ENCODE measurements around the gene DOK5.

DOK5 gene

DNA sequence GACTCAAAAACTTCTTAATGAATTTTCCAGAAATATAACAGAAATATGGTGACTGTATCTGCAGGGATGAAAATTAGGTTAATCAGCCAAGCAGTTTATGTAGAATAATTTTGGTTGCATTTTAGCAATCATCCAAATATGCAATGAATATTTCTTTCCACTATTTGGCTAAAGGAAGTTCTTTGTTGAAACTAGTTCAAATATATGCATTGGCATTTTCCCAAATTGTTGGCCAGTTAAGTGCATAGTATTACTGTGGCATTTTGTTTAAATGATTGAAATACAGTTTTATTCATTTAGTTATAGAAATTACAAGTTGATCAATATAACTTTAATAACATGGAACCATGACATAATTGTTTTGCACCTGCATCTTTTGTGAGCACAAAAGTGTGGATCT lies 115.5 kb downstream of the DOK5 start:
- Histone ChIP-seq H3K27me3 (replicated peaks; ENCODE audit: control insufficient read depth, insufficient read depth, low read length) (no peaks in the 10 kb centered on the region), H3K4me3 (replicated peaks; ENCODE audit: low read depth, low read length) (no peak overlapping the region), H3K36me3 (ENCODE audit: control insufficient read depth, insufficient read depth, low read length) (no peaks in the 10 kb centered on the region)
- no peak for DNase-seq (ENCODE audit: extremely low read depth, insufficient read length)
- TF ChIP-seq, protein P1, sequence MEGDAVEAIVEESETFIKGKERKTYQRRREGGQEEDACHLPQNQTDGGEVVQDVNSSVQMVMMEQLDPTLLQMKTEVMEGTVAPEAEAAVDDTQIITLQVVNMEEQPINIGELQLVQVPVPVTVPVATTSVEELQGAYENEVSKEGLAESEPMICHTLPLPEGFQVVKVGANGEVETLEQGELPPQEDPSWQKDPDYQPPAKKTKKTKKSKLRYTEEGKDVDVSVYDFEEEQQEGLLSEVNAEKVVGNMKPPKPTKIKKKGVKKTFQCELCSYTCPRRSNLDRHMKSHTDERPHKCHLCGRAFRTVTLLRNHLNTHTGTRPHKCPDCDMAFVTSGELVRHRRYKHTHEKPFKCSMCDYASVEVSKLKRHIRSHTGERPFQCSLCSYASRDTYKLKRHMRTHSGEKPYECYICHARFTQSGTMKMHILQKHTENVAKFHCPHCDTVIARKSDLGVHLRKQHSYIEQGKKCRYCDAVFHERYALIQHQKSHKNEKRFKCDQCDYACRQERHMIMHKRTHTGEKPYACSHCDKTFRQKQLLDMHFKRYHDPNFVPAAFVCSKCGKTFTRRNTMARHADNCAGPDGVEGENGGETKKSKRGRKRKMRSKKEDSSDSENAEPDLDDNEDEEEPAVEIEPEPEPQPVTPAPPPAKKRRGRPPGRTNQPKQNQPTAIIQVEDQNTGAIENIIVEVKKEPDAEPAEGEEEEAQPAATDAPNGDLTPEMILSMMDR (IDR thresholded peaks at IDR 0.05; ENCODE audit: insufficient read depth, low read length, poor library complexity, severe bottlenecking): no peak

DNA sequence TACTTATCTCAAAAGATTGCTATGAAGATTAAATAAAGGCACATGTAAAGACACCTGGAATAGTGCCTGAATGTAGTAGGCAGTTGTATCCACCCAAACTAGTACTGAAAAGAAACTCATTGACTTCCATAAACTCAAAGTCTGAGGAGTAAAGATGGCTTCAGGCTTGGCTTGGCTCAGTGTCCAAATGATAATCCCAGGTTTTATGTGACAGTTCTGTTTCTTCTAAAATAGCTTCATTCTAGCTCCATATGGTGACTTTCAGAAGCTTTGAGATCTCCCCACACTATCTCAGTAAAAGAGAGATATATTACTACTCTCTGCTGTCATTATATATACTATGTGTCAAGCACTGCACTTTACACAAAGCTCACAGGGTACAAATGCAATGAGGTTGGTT lies 121.3 kb downstream of the DOK5 start:
- Histone ChIP-seq H3K27me3 (replicated peaks; ENCODE audit: control insufficient read depth, insufficient read depth, low read length) (no peaks in the 10 kb centered on the region; the same call in 1 of the 2 replicates), H3K4me3 (replicated peaks; ENCODE audit: low read depth, low read length) (no peak overlapping the region), H3K36me3 (ENCODE audit: control insufficient read depth, insufficient read depth, low read length) (no peaks in the 10 kb centered on the region)
- TF ChIP-seq, protein P1 (IDR thresholded peaks at IDR 0.05; ENCODE audit: insufficient read depth, low read length, poor library complexity, severe bottlenecking): no peak
- DNase-seq (ENCODE audit: extremely low read depth, insufficient read length): no peak

DNA sequence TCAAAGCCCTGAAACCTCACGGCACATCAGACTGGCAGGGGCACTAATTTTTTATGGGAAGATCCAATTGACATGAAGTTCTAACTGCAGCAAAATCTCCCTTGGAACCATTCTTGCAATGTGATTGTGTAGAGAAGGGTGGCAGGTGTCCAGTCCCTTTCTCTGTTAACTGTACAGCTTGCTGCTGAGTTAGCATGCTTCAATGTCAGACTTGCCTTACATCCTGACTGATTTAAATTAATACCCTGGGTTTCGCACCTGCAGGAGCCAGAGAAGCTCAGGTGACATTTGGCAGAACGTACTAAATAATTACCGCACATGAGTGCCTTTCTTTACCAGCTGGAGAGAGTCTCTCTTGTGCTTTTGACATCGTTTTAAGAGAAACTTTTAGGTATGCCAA lies 123.0 kb downstream of the DOK5 start:
- H3K4me3 ChIP-seq (replicated peaks; ENCODE audit: low read depth, low read length): no peak overlapping the region
- H3K27me3 ChIP-seq (replicated peaks; ENCODE audit: control insufficient read depth, insufficient read depth, low read length): no peaks in the 10 kb centered on the region; the same call in 1 of the 2 replicates
- H3K36me3 ChIP-seq (ENCODE audit: control insufficient read depth, insufficient read depth, low read length): no peaks in the 10 kb centered on the region
- TF ChIP-seq, protein P1 (IDR thresholded peaks at IDR 0.05; ENCODE audit: insufficient read depth, low read length, poor library complexity, severe bottlenecking): no peak
- DNase-seq (ENCODE audit: extremely low read depth, insufficient read length): no peak

DNA sequence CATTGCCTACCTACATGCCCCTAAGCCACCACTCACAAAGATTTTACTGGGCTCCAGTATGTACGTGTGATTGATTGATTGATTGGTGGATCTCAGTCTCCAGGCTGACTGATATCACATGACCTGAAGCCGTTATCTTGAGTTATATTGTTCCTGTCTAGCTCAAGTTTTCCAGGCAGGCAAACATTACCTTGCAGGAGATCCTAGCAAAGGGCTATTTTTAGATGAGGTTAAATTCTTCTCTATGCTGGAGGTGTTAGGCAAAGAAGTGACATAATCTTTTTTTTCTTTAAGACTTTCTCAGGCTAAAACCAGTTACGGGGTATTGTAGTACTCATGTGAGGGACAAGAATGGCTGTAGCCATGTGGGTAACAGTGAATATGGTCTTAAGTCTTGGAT lies 125.2 kb downstream of the DOK5 start:
- no peaks in the 10 kb centered on the region; the same call in 1 of the 2 replicates for H3K27me3 ChIP-seq (replicated peaks; ENCODE audit: control insufficient read depth, insufficient read depth, low read length)
- TF ChIP-seq, protein P1 (IDR thresholded peaks at IDR 0.05; ENCODE audit: insufficient read depth, low read length, poor library complexity, severe bottlenecking): no peak
- no peak for DNase-seq (ENCODE audit: extremely low read depth, insufficient read length)

DNA sequence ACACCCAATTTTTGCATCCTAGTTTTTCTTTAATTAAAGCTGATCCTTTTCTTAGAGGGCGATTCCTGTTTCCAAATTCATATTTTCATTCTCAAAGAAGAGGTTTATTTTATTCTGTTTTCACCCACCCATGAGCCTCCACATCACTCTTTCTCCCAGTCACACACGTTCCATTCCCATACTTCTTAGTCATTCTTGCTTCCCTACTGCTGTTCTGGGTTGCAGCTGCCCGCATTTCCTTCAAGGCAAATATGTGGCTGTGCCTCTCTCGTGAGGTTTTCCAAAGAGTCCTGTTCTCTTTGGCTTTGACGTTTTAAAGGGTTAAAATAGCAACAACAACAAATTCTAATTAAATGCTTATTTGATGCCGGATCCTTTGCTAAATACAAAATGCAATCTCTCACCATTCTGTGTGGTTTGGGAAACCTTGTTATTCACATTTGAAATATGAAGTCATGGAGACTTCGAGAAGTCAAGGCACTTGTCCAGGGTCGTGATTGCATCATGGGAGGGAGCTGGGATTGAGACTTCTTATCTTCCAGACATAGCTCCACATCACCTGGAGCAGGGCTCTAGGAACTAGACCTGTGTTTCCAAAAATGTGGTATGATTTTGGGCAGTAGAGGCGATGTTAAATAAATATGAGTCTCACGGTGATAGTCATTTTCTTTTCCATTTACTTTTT lies 126.6 kb downstream of the DOK5 start:
- Histone ChIP-seq H3K27me3 (replicated peaks; ENCODE audit: control insufficient read depth, insufficient read depth, low read length) (no peaks in the 10 kb centered on the region; the same call in 1 of the 2 replicates), H3K36me3 (ENCODE audit: control insufficient read depth, insufficient read depth, low read length) (no peaks in the 10 kb centered on the region), H3K4me3 (replicated peaks; ENCODE audit: low read depth, low read length) (no peak overlapping the region)
- no peak for DNase-seq (ENCODE audit: extremely low read depth, insufficient read length)
- TF ChIP-seq, protein P1 (IDR thresholded peaks at IDR 0.05; ENCODE audit: insufficient read depth, low read length, poor library complexity, severe bottlenecking): no peak

More for the DNA sequence above, 125.2 kb downstream of the DOK5 start:
- Histone ChIP-seq H3K36me3 (ENCODE audit: control insufficient read depth, insufficient read depth, low read length) (no peaks in the 10 kb centered on the region), H3K4me3 (replicated peaks; ENCODE audit: low read depth, low read length) (no peak overlapping the region)
